ENCODE measurements around the gene TRERF1.
"Not testable (repeated sequence)": the region's sequence is repeated elsewhere in the genome, so short reads cannot be mapped to it uniquely, and the experiment has no call there.

The TRERF1 gene

GRCh38 chr6:42335896-42336295, 115.8 kb downstream of the TRERF1 start:
- DNase-seq: no peak

- no peak for DNase-seq
These were observed 116.9 kb downstream of the TRERF1 start for GRCh38 chr6:42334870-42335269.

- no peak for DNase-seq
These were observed 118.1 kb downstream of the TRERF1 start for GRCh38 chr6:42333612-42334011.

GRCh38 chr6:42332916-42333315, 118.8 kb downstream of the TRERF1 start:
- no peak for DNase-seq

- no peak for DNase-seq
These were observed 120.7 kb downstream of the TRERF1 start for GRCh38 chr6:42331019-42331418.

GRCh38 chr6:42326248-42326647, 125.5 kb downstream of the TRERF1 start:
- DNase-seq: no peak

- not testable (repeated sequence) for DNase-seq
These were observed 126.9 kb downstream of the TRERF1 start for GRCh38 chr6:42324656-42325324.

- no peak for DNase-seq
These were observed 129.1 kb downstream of the TRERF1 start for GRCh38 chr6:42322676-42323075.

- no peak for DNase-seq
These were observed 129.8 kb downstream of the TRERF1 start for GRCh38 chr6:42321976-42322375.

GRCh38 chr6:42320762-42321161, 131.0 kb downstream of the TRERF1 start:
- no peak for DNase-seq

- DNase-seq: no peak
These were observed 133.2 kb downstream of the TRERF1 start for GRCh38 chr6:42318480-42318879.

- DNase-seq: no peak
These were observed 134.7 kb downstream of the TRERF1 start for GRCh38 chr6:42316981-42317380.

- DNase-seq: no peak
These were observed 135.4 kb downstream of the TRERF1 start for GRCh38 chr6:42315991-42316970.

- DNase-seq: no peak
These were observed 136.3 kb downstream of the TRERF1 start for GRCh38 chr6:42315259-42315990.

- no peak for DNase-seq
These were observed 137.0 kb downstream of the TRERF1 start for GRCh38 chr6:42314571-42315258.

- DNase-seq: no peak
These were observed 137.7 kb downstream of the TRERF1 start for GRCh38 chr6:42313941-42314570.

- DNase-seq: no peak
These were observed 138.7 kb downstream of the TRERF1 start for GRCh38 chr6:42313038-42313437.

- no peak for DNase-seq
These were observed 144.6 kb downstream of the TRERF1 start for GRCh38 chr6:42307141-42307470.

GRCh38 chr6:42306439-42307140, 145.1 kb downstream of the TRERF1 start:
- DNase-seq: no peak

GRCh38 chr6:42304053-42304712, 147.5 kb downstream of the TRERF1 start:
- DNase-seq: no peak

GRCh38 chr6:42302411-42302810, 149.3 kb downstream of the TRERF1 start:
- DNase-seq: no peak

Measured in GOT3 (cell line).